ENCODE results near the gene SHOC2. TPM values are rescaled to one million over a fixed set of nuclear protein-coding genes. Genes with fewer than 3 reads are reported as not detected.

SHOC2 gene
- total RNA-seq, 1 experiment from 2014 or later: 14.3 TPM

- Histone ChIP-seq H3K4me2 (ENCODE audit: low read length) (no peak overlapping the region), H3K4me3 (ENCODE audit: low read length) (no peak overlapping the region), H3K27me3 (ENCODE audit: low read length) (no peaks in the 10 kb centered on the region), H4K20me1 (ENCODE audit: low read length) (0 out of 2 replicates have a peak, but pooled peaks cover 3% of the 10 kb centered on the region), H3F3A (ENCODE audit: low read length, unreplicated experiment) (no peaks in the 10 kb centered on the region), H3K36me3 (ENCODE audit: low read depth, low read length) (no peaks in the 10 kb centered on the region), H3K4me1 (ENCODE audit: insufficient read depth, low read length) (peaks cover 19% of the 10 kb centered on the region; the same call in 1 of the 2 replicates), H2AFZ (ENCODE audit: low read length) (no peak overlapping the region), H3K79me2 (ENCODE audit: low read length) (peaks cover 63% of the 10 kb centered on the region), H3K9ac (ENCODE audit: low read length) (no peak overlapping the region), H3K9me3 (ENCODE audit: low read length) (no peaks in the 10 kb centered on the region), H3K9me2 (replicated peaks; ENCODE audit: low read length) (no peaks in the 10 kb centered on the region), H3K27ac (ENCODE audit: low read length) (no peak overlapping the region)
- ATAC-seq (no peak), DNase-seq (no peak)
- POLR2A ChIA-PET (ENCODE audit: unreplicated experiment): no interaction called here
- CTCF ChIA-PET: no interaction called here
- TF ChIP-seq EZH2 (IDR thresholded peaks at IDR 0.05; ENCODE audit: low read length, unreplicated experiment) (no peak), EZH2phosphoT487 (IDR thresholded peaks at IDR 0.05; ENCODE audit: borderline replicate concordance, low read length) (no peak), CTCF (conservative IDR thresholded peaks at IDR 0.05; ENCODE audit: low read depth, low read length) (no peak)
- intact Hi-C loops (cut with micrococcal nuclease): no loop called here
- BruUV-seq (replicated peaks): no TSS peak
These were observed 17.4 kb downstream of the SHOC2 start for GRCh38 chr10:110936757-110937156.

GRCh38 chr10:110939419-110939818, 20.0 kb downstream of the SHOC2 start:
- Histone ChIP-seq H3K4me1 (ENCODE audit: insufficient read depth, low read length) (no peaks in the 10 kb centered on the region), H3F3A (ENCODE audit: low read length, unreplicated experiment) (no peaks in the 10 kb centered on the region), H4K20me1 (ENCODE audit: low read length) (no peaks in the 10 kb centered on the region), H3K4me2 (ENCODE audit: low read length) (no peak overlapping the region), H2AFZ (ENCODE audit: low read length) (no peak overlapping the region), H3K4me3 (ENCODE audit: low read length) (no peak overlapping the region), H3K9ac (ENCODE audit: low read length) (no peak overlapping the region), H3K27me3 (ENCODE audit: low read length) (no peaks in the 10 kb centered on the region), H3K27ac (ENCODE audit: low read length) (no peak overlapping the region), H3K9me2 (replicated peaks; ENCODE audit: low read length) (no peaks in the 10 kb centered on the region), H3K9me3 (ENCODE audit: low read length) (no peaks in the 10 kb centered on the region), H3K79me2 (ENCODE audit: low read length) (peaks cover 60% of the 10 kb centered on the region), H3K36me3 (ENCODE audit: low read depth, low read length) (no peaks in the 10 kb centered on the region)
- TF ChIP-seq CTCF (conservative IDR thresholded peaks at IDR 0.05; ENCODE audit: low read depth, low read length): no peak
- no peak for TF ChIP-seq EZH2 (IDR thresholded peaks at IDR 0.05; ENCODE audit: low read length, unreplicated experiment)
- no peak for TF ChIP-seq EZH2phosphoT487 (IDR thresholded peaks at IDR 0.05; ENCODE audit: borderline replicate concordance, low read length)
- intact Hi-C loops (cut with micrococcal nuclease): no loop called here
- CTCF ChIA-PET: no interaction called here
- DNase-seq (no peak), ATAC-seq (no peak)
- POLR2A ChIA-PET (ENCODE audit: unreplicated experiment): no interaction called here
- no TSS peak for BruUV-seq (replicated peaks)

GRCh38 chr10:110944792-110945396, 25.5 kb downstream of the SHOC2 start:
- peaks cover 45% of the 10 kb centered on the region for H3K79me2 ChIP-seq (ENCODE audit: low read length)
- no TSS peak for BruUV-seq (replicated peaks)
- POLR2A ChIA-PET (ENCODE audit: unreplicated experiment): no interaction called here
- intact Hi-C loops (cut with micrococcal nuclease): no loop called here
- H2AFZ ChIP-seq (ENCODE audit: low read length): no peak overlapping the region
- no peaks in the 10 kb centered on the region for H3F3A ChIP-seq (ENCODE audit: low read length, unreplicated experiment)
- H4K20me1 ChIP-seq (ENCODE audit: low read length): no peaks in the 10 kb centered on the region
- TF ChIP-seq CTCF (conservative IDR thresholded peaks at IDR 0.05; ENCODE audit: low read depth, low read length) (no peak), EZH2phosphoT487 (IDR thresholded peaks at IDR 0.05; ENCODE audit: borderline replicate concordance, low read length) (no peak), EZH2 (IDR thresholded peaks at IDR 0.05; ENCODE audit: low read length, unreplicated experiment) (no peak)
- H3K9me3 ChIP-seq (ENCODE audit: low read length): no peaks in the 10 kb centered on the region
- H3K27me3 ChIP-seq (ENCODE audit: low read length): no peaks in the 10 kb centered on the region
- DNase-seq (no peak), ATAC-seq (no peak)
- no peaks in the 10 kb centered on the region for H3K4me1 ChIP-seq (ENCODE audit: insufficient read depth, low read length)
- H3K4me2 ChIP-seq (ENCODE audit: low read length): no peak overlapping the region
- no peak overlapping the region for H3K4me3 ChIP-seq (ENCODE audit: low read length)
- H3K9me2 ChIP-seq (replicated peaks; ENCODE audit: low read length): no peaks in the 10 kb centered on the region
- H3K27ac ChIP-seq (ENCODE audit: low read length): no peak overlapping the region
- CTCF ChIA-PET: no interaction called here
- no peaks in the 10 kb centered on the region for H3K36me3 ChIP-seq (ENCODE audit: low read depth, low read length)
- no peak overlapping the region for H3K9ac ChIP-seq (ENCODE audit: low read length)

Data from PC-3 (cell line).